HUES64 (cell line): ENCODE results near the gene ESPNL.

Source experiments
- H3K27ac ChIP-seq: 2 replicates; pipeline ENCODE4 v1.7.0; 2013; ENCODE audit warnings: low read depth, low read length, inconsistent platforms
- H3K27me3 ChIP-seq: 2 replicates; pipeline ENCODE4 v1.6.1; 2013; ENCODE audit warnings: mild to moderate bottlenecking, low read length; ENCODE audit not compliant: insufficient read depth
- H3K36me3 ChIP-seq: 2 replicates; pipeline ENCODE4 v1.6.1; 2013; ENCODE audit warnings: mild to moderate bottlenecking, low read length; ENCODE audit not compliant: insufficient read depth
- H3K4me1 ChIP-seq: 2 replicates; pipeline ENCODE4 v1.6.1; 2013; ENCODE audit warnings: mild to moderate bottlenecking, low read length, moderate library complexity; ENCODE audit not compliant: insufficient read depth
- H3K4me3 ChIP-seq: 2 replicates; pipeline ENCODE4 v1.5.1; 2013; ENCODE audit warnings: mild to moderate bottlenecking, low read length, moderate library complexity
- H3K9ac ChIP-seq: 2 replicates; pipeline ENCODE4 v1.6.1; 2013; ENCODE audit warnings: mild to moderate bottlenecking, low read depth, low read length
- H3K9me3 ChIP-seq: 2 replicates; pipeline ENCODE4 v1.6.1; 2013; ENCODE audit warnings: low read depth, low read length; ENCODE audit not compliant: insufficient read depth
- WGBS: fragments of 150-250, 120-280 bp; methylation state at CpG from one replicate; pipeline ENCODE4 v1.1.7; 2013; ENCODE audit warnings: missing lambda C conversion rate; 5-methylcytosine and 5-hydroxymethylcytosine counted together

Gene ESPNL

GRCh38 chr2:238143239-238143951, 43.3 kb downstream of the ESPNL start:
- Histone ChIP-seq H3K4me1 (no peaks in the 10 kb centered on the region), H3K27ac (no peak overlapping the region), H3K36me3 (no peaks in the 10 kb centered on the region), H3K9ac (no peak overlapping the region), H3K4me3 (no peak overlapping the region), H3K27me3 (no peaks in the 10 kb centered on the region), H3K9me3 (no peaks in the 10 kb centered on the region)
- WGBS: 92% methylated on average over 20 of the region's 20 CpGs

- Histone ChIP-seq H3K9ac (no peak overlapping the region), H3K27ac (no peak overlapping the region), H3K4me1 (no peaks in the 10 kb centered on the region), H3K4me3 (no peak overlapping the region), H3K9me3 (no peaks in the 10 kb centered on the region), H3K27me3 (no peaks in the 10 kb centered on the region), H3K36me3 (no peaks in the 10 kb centered on the region)
- WGBS: 91% methylated on average over 5 of the region's 5 CpGs
Observed at GRCh38 chr2:238144262-238144661, 44.1 kb downstream of the ESPNL start.

- 85% methylated on average over 12 of the region's 12 CpGs for WGBS
- H3K4me3 ChIP-seq: no peak overlapping the region
- no peaks in the 10 kb centered on the region for H3K4me1 ChIP-seq
- no peak overlapping the region for H3K9ac ChIP-seq
- H3K27ac ChIP-seq: no peak overlapping the region
- no peaks in the 10 kb centered on the region for H3K27me3 ChIP-seq
- H3K9me3 ChIP-seq: no peaks in the 10 kb centered on the region
- H3K36me3 ChIP-seq: no peaks in the 10 kb centered on the region
Observed at GRCh38 chr2:238145046-238145445, 44.9 kb downstream of the ESPNL start.

GRCh38 chr2:238145851-238146250, 45.7 kb downstream of the ESPNL start:
- Histone ChIP-seq H3K4me3 (no peak overlapping the region), H3K27me3 (no peaks in the 10 kb centered on the region), H3K4me1 (no peaks in the 10 kb centered on the region), H3K36me3 (no peaks in the 10 kb centered on the region), H3K27ac (no peak overlapping the region), H3K9ac (no peak overlapping the region), H3K9me3 (no peaks in the 10 kb centered on the region)
- WGBS: 86% methylated on average over 12 of the region's 12 CpGs

GRCh38 chr2:238146884-238147544, 46.9 kb downstream of the ESPNL start:
- Histone ChIP-seq H3K36me3 (no peaks in the 10 kb centered on the region), H3K27ac (no peak overlapping the region), H3K27me3 (no peaks in the 10 kb centered on the region), H3K4me1 (no peaks in the 10 kb centered on the region), H3K9me3 (no peaks in the 10 kb centered on the region), H3K9ac (no peak overlapping the region), H3K4me3 (no peak overlapping the region)
- WGBS: 91% methylated on average over 13 of the region's 13 CpGs

GRCh38 chr2:238148981-238149380, 48.8 kb downstream of the ESPNL start:
- Histone ChIP-seq H3K27ac (no peak overlapping the region), H3K27me3 (no peaks in the 10 kb centered on the region), H3K9me3 (no peaks in the 10 kb centered on the region), H3K9ac (no peak overlapping the region), H3K4me3 (no peak overlapping the region), H3K4me1 (no peaks in the 10 kb centered on the region), H3K36me3 (no peaks in the 10 kb centered on the region)
- 95% methylated on average over 15 of the region's 15 CpGs for WGBS

GRCh38 chr2:238149841-238150572, 49.9 kb downstream of the ESPNL start:
- no peaks in the 10 kb centered on the region for H3K9me3 ChIP-seq
- H3K4me3 ChIP-seq: no peak overlapping the region
- no peaks in the 10 kb centered on the region for H3K27me3 ChIP-seq
- no peaks in the 10 kb centered on the region for H3K36me3 ChIP-seq
- no peak overlapping the region for H3K9ac ChIP-seq
- no peaks in the 10 kb centered on the region for H3K4me1 ChIP-seq
- WGBS: 90% methylated on average over 14 of the region's 14 CpGs
- no peak overlapping the region for H3K27ac ChIP-seq

- Histone ChIP-seq H3K4me3 (no peak overlapping the region), H3K9me3 (no peaks in the 10 kb centered on the region), H3K27ac (no peak overlapping the region), H3K36me3 (no peaks in the 10 kb centered on the region), H3K27me3 (no peaks in the 10 kb centered on the region), H3K4me1 (no peaks in the 10 kb centered on the region), H3K9ac (no peak overlapping the region)
- 95% methylated on average over 25 of the region's 25 CpGs for WGBS
Observed at GRCh38 chr2:238150686-238151085, 50.5 kb downstream of the ESPNL start.

- Histone ChIP-seq H3K27me3 (no peaks in the 10 kb centered on the region), H3K9ac (no peak overlapping the region), H3K4me3 (no peak overlapping the region), H3K9me3 (no peaks in the 10 kb centered on the region), H3K4me1 (no peaks in the 10 kb centered on the region), H3K36me3 (no peaks in the 10 kb centered on the region), H3K27ac (no peak overlapping the region)
- WGBS: 87% methylated on average over 13 of the region's 13 CpGs
Observed at GRCh38 chr2:238151205-238151604, 51.1 kb downstream of the ESPNL start.

- H3K36me3 ChIP-seq: no peaks in the 10 kb centered on the region
- WGBS: 73% methylated on average over 16 of the region's 16 CpGs
- no peaks in the 10 kb centered on the region for H3K27me3 ChIP-seq
- no peak overlapping the region for H3K4me3 ChIP-seq
- H3K9ac ChIP-seq: no peak overlapping the region
- H3K4me1 ChIP-seq: no peaks in the 10 kb centered on the region
- H3K27ac ChIP-seq: no peak overlapping the region
- H3K9me3 ChIP-seq: no peaks in the 10 kb centered on the region
Observed at GRCh38 chr2:238151628-238152235, 51.6 kb downstream of the ESPNL start.
